PC-9 (cell line): ENCODE measurements around the gene CLASP1. TPM values are rescaled to one million over a fixed set of nuclear protein-coding genes. Genes with fewer than 3 reads are reported as not detected.
A peak's percentile ranks its signal among the peaks of the same experiment; 100 is the strongest.

Experiments used
- Bru-seq: library from RNA; stranded (reverse); fragments of 400-500 nt; gene quantifications from one replicate; lab custom pipeline; 2021; lab: Mats Ljungman, UMichigan
- BruChase-seq, 2 experiments: library from RNA; stranded (reverse); fragments of 400-500 nt; gene quantifications; one replicate each; lab custom pipeline; 2021; lab: Mats Ljungman, UMichigan
- BruUV-seq: library from RNA; stranded (reverse); fragments of 400-500 nt; replicated peaks from 2 replicates; lab custom pipeline; 2021; lab: Mats Ljungman, UMichigan
- CTCF ChIA-PET: fragments of 300-600 bp; sonication (Branson Sonifier 250); formaldehyde crosslinking; loops from one replicate; lab custom pipeline; 2022; ENCODE audit warnings: antibody characterized with exemption; lab: Charles Lee
- POLR2A ChIA-PET: fragments of 300-600 bp; sonication (Branson Sonifier 250); formaldehyde crosslinking; loops from one replicate; lab custom pipeline; 2022; ENCODE audit warnings: antibody characterized with exemption; ENCODE audit not compliant: unreplicated experiment; lab: Charles Lee
- DNase-seq, 2 experiments: peaks; one replicate each; pipeline versions ENCODE4 v3.0.0 to v3.0.0-alpha.2; 2015 to 2022; ENCODE audit warnings: mixed read lengths in 1 of 2
- H2AFZ ChIP-seq: fragments of 200-600 bp; sonication (generic); 2 replicates; pipeline ENCODE4 v1.8.1; 2017; ENCODE audit warnings: antibody characterized with exemption
- H3F3A ChIP-seq: fragments of 200-600 bp; sonication (generic); 2 replicates; pipeline ENCODE4 v1.8.1; 2017; ENCODE audit warnings: antibody characterized with exemption, mild to moderate bottlenecking, low read depth; ENCODE audit not compliant: insufficient read depth
- H3K27ac ChIP-seq: fragments of 200-600 bp; sonication (generic); 2 replicates; pipeline ENCODE4 v1.6.1; 2016; ENCODE audit warnings: mixed run types
- H3K27me3 ChIP-seq: fragments of 200-600 bp; sonication (generic); 2 replicates; pipeline ENCODE4 v1.6.1; 2016; ENCODE audit warnings: low read depth, mixed run types; ENCODE audit not compliant: insufficient read depth
- H3K36me3 ChIP-seq: fragments of 200-600 bp; sonication (generic); 2 replicates; pipeline ENCODE4 v1.6.1; 2016; ENCODE audit warnings: low read depth, mixed run types
- H3K4me1 ChIP-seq: fragments of 200-600 bp; sonication (generic); replicated peaks from 2 replicates; pipeline ENCODE4 v1.6.1; 2016; ENCODE audit warnings: mixed run types; ENCODE audit not compliant: insufficient read depth
- H3K4me2 ChIP-seq: fragments of 200-600 bp; sonication (generic); 2 replicates; pipeline ENCODE4 v1.6.1; 2017; ENCODE audit warnings: mixed run types
- H3K4me3 ChIP-seq: fragments of 200-600 bp; sonication (generic); 2 replicates; pipeline ENCODE4 v1.6.1; 2016; ENCODE audit warnings: mixed run types
- H3K79me2 ChIP-seq: fragments of 200-600 bp; sonication (generic); 2 replicates; pipeline ENCODE4 v1.6.1; 2017; ENCODE audit warnings: low read depth, mixed run types
- H3K9me2 ChIP-seq: fragments of 200-600 bp; sonication (generic); 2 replicates; pipeline ENCODE4 v1.8.1; 2017; ENCODE audit warnings: mild to moderate bottlenecking; ENCODE audit not compliant: insufficient read depth
- H3K9me3 ChIP-seq: fragments of 200-600 bp; sonication (generic); 2 replicates; pipeline ENCODE4 v1.8.1; 2016; ENCODE audit warnings: low read depth; ENCODE audit not compliant: insufficient read depth
- H4K20me1 ChIP-seq: fragments of 200-600 bp; sonication (generic); 2 replicates; pipeline ENCODE4 v1.8.1; 2017; ENCODE audit not compliant: insufficient read depth
- CTCF ChIP-seq: fragments of 200-600 bp; sonication (generic); conservative IDR thresholded peaks from 2 replicates; pipeline ENCODE4 v1.6.1; 2017; ENCODE audit warnings: mixed run types, antibody characterized with exemption, mild to moderate bottlenecking, moderate library complexity
- EZH2 ChIP-seq: fragments of 200-600 bp; sonication (generic); IDR thresholded peaks from 2 replicates; pipeline ENCODE4 v1.8.0; 2017; ENCODE audit warnings: antibody characterized with exemption, low read depth
- intact Hi-C: fragments of 100-400 bp; cut with micrococcal nuclease; formaldehyde crosslinking; loops from one replicate; pipeline ENCODE4 v1.10.0; 2022; ENCODE audit not compliant: unreplicated experiment
- long read RNA-seq: library from polyadenylated mRNA; stranded (forward); transcript quantifications from one replicate; pipeline ENCODE4 v2.0.0, GENCODE V29; 2022
- total RNA-seq: library from RNA; stranded (reverse); gene quantifications from 2 replicates; pipeline ENCODE4 v1.2.3, GENCODE V29; 2021

CLASP1 gene
- total RNA-seq, result 61.8 and 83.5 TPM in 2 replicates
- Bru-seq, nascent RNA, result percentile 90 among the genes with signal in this experiment
- BruChase-seq, experiment 1, labeled RNA remaining after a 2-hour chase, result percentile 83 among the genes with signal in this experiment
- BruChase-seq, experiment 2, labeled RNA remaining after a 6-hour chase, result percentile 76 among the genes with signal in this experiment
- long read RNA-seq, partial matches to known transcripts, result 5 of 13 reads
- long read RNA-seq, other reads (novel, unspliced or antisense), result 8 of 13 reads

GRCh38 chr2:121649149-121649595 is at the start of gene CLASP1:
Gene CLASP1, minus strand, starts transcription at chr2:121649462. Its CDS starts 43,567 bp downstream, at chr2:121605895.
- peaks cover 8% of the 10 kb centered on the region; the same call in 1 of the 2 replicates for H3F3A ChIP-seq
- no TSS peak for BruUV-seq
- peaks cover 12% of the 10 kb centered on the region; the same call in 1 of the 2 replicates for H4K20me1 ChIP-seq
- peak within 1 kb of the TSS; percentile 97 for H2AFZ ChIP-seq
- TF ChIP-seq CTCF, result no peak
- no peak for TF ChIP-seq EZH2
- no peak for DNase-seq
- peak within 1 kb of the TSS; percentile 69 for H3K4me3 ChIP-seq
- H3K9me2 ChIP-seq, result no peaks in the 10 kb centered on the region
- intact Hi-C loops, result loop anchor here (1.0 kb wide), 1 partner anchor 48 kb away; no protein-coding TSS in a partner anchor
- H3K4me1 ChIP-seq, result peaks cover 23% of the 10 kb centered on the region
- peak within 1 kb of the TSS; percentile 93 for H3K4me2 ChIP-seq
- ChIA-PET CTCF (interaction anchor here (0.5 to 0.7 kb wide), 4 partner anchors 59 to 953 kb away, joined by 3 to 17 read pairs (median 6); no protein-coding TSS in a partner anchor), POLR2A (interaction anchor here (0.9 to 1.0 kb wide), 2 partner anchors 118 to 119 kb away, joined by 8 to 21 read pairs; partner anchors contain the start of gene RNU4ATAC)
- H3K36me3 ChIP-seq, result no peaks in the 10 kb centered on the region
- H3K27me3 ChIP-seq, result no peaks in the 10 kb centered on the region
- peak within 1 kb of the TSS; percentile 81 for H3K27ac ChIP-seq
- no peaks in the 10 kb centered on the region for H3K9me3 ChIP-seq
- H3K79me2 ChIP-seq, result peaks cover 76% of the 10 kb centered on the region

- intact Hi-C loops, result no loop called here
- Histone ChIP-seq H3K36me3 (no peaks in the 10 kb centered on the region), H3K27me3 (no peaks in the 10 kb centered on the region), H2AFZ (no peak overlapping the region), H3K4me2 (no peak overlapping the region), H3K27ac (peak overlapping the region; percentile 81), H3K79me2 (no peaks in the 10 kb centered on the region), H3F3A (peaks cover 49% of the 10 kb centered on the region), H3K9me2 (no peaks in the 10 kb centered on the region), H4K20me1 (no peaks in the 10 kb centered on the region), H3K4me3 (no peak overlapping the region), H3K4me1 (peaks cover 60% of the 10 kb centered on the region), H3K9me3 (no peaks in the 10 kb centered on the region)
- ChIA-PET CTCF (no interaction called here), POLR2A (interaction anchor here (0.6 kb wide), 1 partner anchor 8 kb away, joined by 4 read pairs; no protein-coding TSS in a partner anchor)
- TF ChIP-seq CTCF (no peak), EZH2 (no peak)
- no peak for DNase-seq
- BruUV-seq, result no TSS peak
These were observed 49.2 kb upstream of the CLASP1 start for GRCh38 chr2:121698318-121698930.

- Histone ChIP-seq H3K27me3 (no peaks in the 10 kb centered on the region), H3K4me3 (no peak overlapping the region), H3K27ac (peak overlapping the region; percentile 49), H3K79me2 (no peaks in the 10 kb centered on the region), H2AFZ (no peak overlapping the region; the same call in 1 of the 2 replicates), H4K20me1 (no peaks in the 10 kb centered on the region), H3F3A (peaks cover 49% of the 10 kb centered on the region), H3K4me1 (peaks cover 60% of the 10 kb centered on the region), H3K4me2 (peak overlapping the region; percentile 40), H3K9me2 (no peaks in the 10 kb centered on the region), H3K9me3 (no peaks in the 10 kb centered on the region), H3K36me3 (no peaks in the 10 kb centered on the region)
- ChIA-PET CTCF (no interaction called here), POLR2A (interaction anchor here (0.5 to 0.7 kb wide), 2 partner anchors 34 to 304 kb away, joined by 4 read pairs; no protein-coding TSS in a partner anchor)
- intact Hi-C loops, result loop anchor here (1.0 kb wide), 1 partner anchor 48 kb away; the partner anchor contains the start of gene CLASP1
- BruUV-seq, result no TSS peak
- peak; percentile 53 to 79 for DNase-seq
- TF ChIP-seq EZH2, result no peak
- no peak for TF ChIP-seq CTCF
These were observed 47.9 kb upstream of the CLASP1 start for GRCh38 chr2:121697108-121697631.
